ENCODE measurements around the gene DNER. TPM values are rescaled to one million over a fixed set of nuclear protein-coding genes. Genes with fewer than 3 reads are reported as not detected.
A peak's percentile ranks its signal among the peaks of the same experiment; 100 is the strongest.

DNER gene
- total RNA-seq, 3 donors from 2014 or later: 0.55 to 8.4 (median 0.99) TPM

GRCh38 chr2:229526951-229527350 is 187.4 kb downstream of the DNER start:
- Histone ChIP-seq H3K9me3 (no peaks in the 10 kb centered on the region), H3K36me3 (ENCODE audit: low read depth) (no peaks in the 10 kb centered on the region), H3K4me1 (ENCODE audit: low read depth) (no peaks in the 10 kb centered on the region), H3K4me3 (no peak overlapping the region)
- DNase-seq: no peak
- no peak for TF ChIP-seq CTCF (IDR thresholded peaks at IDR 0.05)
- no peak for ATAC-seq
- intact Hi-C loops (cut with DNase I, micrococcal nuclease): no loop called here

- H3K36me3 ChIP-seq (ENCODE audit: low read depth): no peaks in the 10 kb centered on the region
- intact Hi-C loops (cut with DNase I, micrococcal nuclease): no loop called here
- TF ChIP-seq CTCF (IDR thresholded peaks at IDR 0.05): no peak
- DNase-seq (no peak), ATAC-seq (no peak)
- H3K4me1 ChIP-seq (ENCODE audit: low read depth): no peaks in the 10 kb centered on the region
- no peaks in the 10 kb centered on the region for H3K9me3 ChIP-seq
- H3K4me3 ChIP-seq: no peak overlapping the region
Measured at GRCh38 chr2:229524799-229525198, 189.6 kb downstream of the DNER start.

GRCh38 chr2:229523663-229524062 is 190.7 kb downstream of the DNER start:
- intact Hi-C loops (cut with DNase I, micrococcal nuclease): no loop called here
- no peak for ATAC-seq
- Histone ChIP-seq H3K4me3 (no peak overlapping the region), H3K36me3 (ENCODE audit: low read depth) (no peaks in the 10 kb centered on the region), H3K9me3 (no peaks in the 10 kb centered on the region), H3K4me1 (ENCODE audit: low read depth) (no peaks in the 10 kb centered on the region)
- no peak for DNase-seq
- no peak for TF ChIP-seq CTCF (IDR thresholded peaks at IDR 0.05)

GRCh38 chr2:229521576-229521975 is 192.8 kb downstream of the DNER start:
- Histone ChIP-seq H3K36me3 (ENCODE audit: low read depth) (no peaks in the 10 kb centered on the region), H3K4me3 (no peak overlapping the region), H3K4me1 (ENCODE audit: low read depth) (no peaks in the 10 kb centered on the region), H3K9me3 (no peaks in the 10 kb centered on the region)
- intact Hi-C loops (cut with DNase I, micrococcal nuclease): no loop called here
- DNase-seq: no peak
- ATAC-seq: no peak
- no peak for TF ChIP-seq CTCF (IDR thresholded peaks at IDR 0.05)

GRCh38 chr2:229520691-229521096 is 193.7 kb downstream of the DNER start:
- Histone ChIP-seq H3K4me3 (no peak overlapping the region), H3K36me3 (ENCODE audit: low read depth) (no peaks in the 10 kb centered on the region), H3K4me1 (ENCODE audit: low read depth) (no peaks in the 10 kb centered on the region), H3K9me3 (no peaks in the 10 kb centered on the region)
- no peak for TF ChIP-seq CTCF (IDR thresholded peaks at IDR 0.05)
- intact Hi-C loops (cut with DNase I, micrococcal nuclease): no loop called here
- DNase-seq (peak in 2 of 3 donors; percentile 10 to 24), ATAC-seq (no peak)
